IPS-15b (cell line): ENCODE data around the gene TBX1.

Experiments used
- H3K27me3 ChIP-seq: one replicate; pipeline ENCODE4 v1.6.1; 2013; ENCODE audit warnings: low read length; ENCODE audit not compliant: control insufficient read depth, insufficient read depth
- H3K36me3 ChIP-seq: one replicate; pipeline ENCODE4 v1.6.1; 2013; ENCODE audit warnings: low read length; ENCODE audit not compliant: control insufficient read depth, insufficient read depth
- H3K4me1 ChIP-seq: one replicate; pipeline ENCODE4 v1.6.1; 2013; ENCODE audit warnings: mild to moderate bottlenecking, low read length; ENCODE audit not compliant: control insufficient read depth, insufficient read depth
- H3K4me3 ChIP-seq: one replicate; pipeline ENCODE4 v1.5.1; 2013; ENCODE audit warnings: low read depth, low read length
- H3K9ac ChIP-seq: one replicate; pipeline ENCODE4 v1.6.1; 2013; ENCODE audit warnings: low read depth, mild to moderate bottlenecking, low read length
- H3K9me3 ChIP-seq: one replicate; pipeline ENCODE4 v1.6.1; 2013; ENCODE audit warnings: mild to moderate bottlenecking, low read length; ENCODE audit not compliant: control insufficient read depth, insufficient read depth

The TBX1 gene

DNA sequence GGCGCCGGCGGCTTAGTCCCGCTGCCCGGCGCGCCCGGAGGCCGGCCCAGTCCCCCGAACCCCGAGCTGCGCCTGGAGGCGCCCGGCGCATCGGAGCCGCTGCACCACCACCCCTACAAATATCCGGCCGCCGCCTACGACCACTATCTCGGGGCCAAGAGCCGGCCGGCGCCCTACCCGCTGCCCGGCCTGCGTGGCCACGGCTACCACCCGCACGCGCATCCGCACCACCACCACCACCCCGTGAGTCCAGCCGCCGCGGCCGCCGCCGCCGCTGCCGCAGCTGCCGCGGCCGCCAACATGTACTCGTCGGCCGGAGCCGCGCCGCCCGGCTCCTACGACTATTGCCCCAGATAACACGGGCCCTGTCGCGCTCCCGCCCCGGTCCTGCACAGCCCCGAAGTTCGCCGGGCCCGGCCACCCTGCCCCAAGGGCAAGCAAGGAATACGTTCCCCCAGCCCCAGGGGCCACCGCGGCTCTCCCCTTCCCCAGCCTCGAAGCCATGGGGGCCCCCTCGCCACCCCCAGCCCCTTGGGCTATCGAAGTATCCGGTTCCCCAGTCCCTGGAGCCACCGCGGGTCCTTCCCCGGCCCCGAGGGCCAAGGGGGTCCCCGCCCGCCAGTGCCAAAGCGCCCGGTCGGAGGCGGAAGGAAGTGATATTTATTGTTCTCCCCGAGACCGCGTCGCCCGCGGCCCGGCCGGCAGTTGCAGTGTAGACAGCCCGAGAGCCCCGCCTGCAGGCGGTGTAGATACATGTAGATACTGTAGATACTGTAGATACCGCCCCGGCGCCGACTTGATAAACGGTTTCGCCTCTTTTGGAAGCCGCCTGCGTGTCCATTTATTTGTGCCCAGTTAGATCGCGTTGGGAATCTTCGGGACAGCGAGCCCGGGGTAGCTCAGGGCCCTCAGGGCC, 6.2 kb downstream of the TBX1 start:
- Histone ChIP-seq H3K36me3 (peaks cover 2% of the 10 kb centered on the region), H3K27me3 (peaks cover 85% of the 10 kb centered on the region), H3K4me1 (peaks cover 5% of the 10 kb centered on the region), H3K9me3 (no peaks in the 10 kb centered on the region), H3K4me3 (peak overlapping the region; percentile 18), H3K9ac (no peak overlapping the region)

DNA sequence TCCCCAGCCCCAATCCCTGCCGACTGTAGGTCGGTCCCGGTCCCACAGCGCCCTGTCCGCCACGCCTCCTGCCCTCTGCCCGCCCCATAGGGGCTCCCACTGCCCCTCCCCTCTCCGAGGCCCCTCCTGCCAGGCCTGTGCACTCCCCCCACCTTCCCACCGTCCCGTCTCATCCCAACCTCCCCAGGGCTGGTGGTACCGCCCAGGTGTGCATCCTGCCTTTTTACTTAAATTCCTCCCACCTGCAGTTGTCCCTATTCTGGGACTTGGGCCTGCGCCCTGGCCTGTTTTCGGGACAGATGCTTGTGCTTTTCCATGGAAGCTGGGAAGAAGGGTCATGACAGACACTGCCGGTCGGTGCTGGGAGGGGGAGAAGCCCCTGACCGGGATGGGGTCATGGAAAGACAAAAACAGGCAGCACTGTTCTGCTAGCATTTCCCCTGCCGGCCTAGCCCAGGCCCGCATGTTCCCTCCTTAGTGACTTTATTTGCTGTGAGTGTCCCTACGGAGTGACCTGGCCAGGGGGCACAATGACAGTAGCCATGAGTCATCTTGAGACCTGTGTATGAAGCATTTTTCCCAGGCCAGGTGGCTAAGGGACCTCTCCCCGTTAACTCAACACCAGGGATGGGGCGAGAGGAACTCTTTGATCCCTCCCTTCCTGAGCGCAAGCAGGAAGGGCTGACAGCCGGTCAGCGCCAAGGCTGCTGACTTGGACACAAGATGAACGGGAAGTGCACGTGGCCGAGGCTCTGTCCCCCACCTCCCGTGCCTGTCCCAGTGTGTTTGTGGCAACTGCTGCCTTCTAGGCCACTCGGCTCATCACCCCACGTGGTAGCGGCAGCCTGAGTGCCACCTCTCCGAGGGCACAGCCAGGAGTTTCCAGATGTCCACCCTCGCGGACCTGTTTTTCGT, 7.1 kb downstream of the TBX1 start:
- H3K4me3 ChIP-seq = peak overlapping the region; percentile 35
- H3K4me1 ChIP-seq = peaks cover 5% of the 10 kb centered on the region
- H3K27me3 ChIP-seq = peaks cover 76% of the 10 kb centered on the region
- peaks cover 2% of the 10 kb centered on the region for H3K36me3 ChIP-seq
- H3K9me3 ChIP-seq = no peaks in the 10 kb centered on the region
- H3K9ac ChIP-seq = no peak overlapping the region

DNA sequence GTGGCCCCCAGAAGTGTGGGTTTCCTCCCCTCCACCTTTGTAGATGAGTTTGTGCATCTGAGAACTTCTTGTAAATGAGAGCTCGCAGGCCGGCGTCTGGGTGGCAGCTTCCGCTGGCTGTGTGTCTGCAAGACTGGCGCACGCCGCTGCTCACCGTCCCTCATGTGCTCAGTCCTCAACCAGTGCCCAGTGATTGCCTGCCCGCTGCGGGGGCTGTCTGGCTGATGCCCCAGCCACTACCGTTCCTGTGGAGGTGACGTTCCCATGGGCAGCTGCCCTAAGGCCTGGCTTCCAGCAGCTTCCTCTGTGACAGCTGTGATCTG, 8.8 kb downstream of the TBX1 start:
- Histone ChIP-seq H3K4me3 (no peak overlapping the region), H3K4me1 (peaks cover 5% of the 10 kb centered on the region), H3K36me3 (peaks cover 4% of the 10 kb centered on the region), H3K27me3 (peaks cover 59% of the 10 kb centered on the region), H3K9ac (no peak overlapping the region), H3K9me3 (no peaks in the 10 kb centered on the region)

DNA sequence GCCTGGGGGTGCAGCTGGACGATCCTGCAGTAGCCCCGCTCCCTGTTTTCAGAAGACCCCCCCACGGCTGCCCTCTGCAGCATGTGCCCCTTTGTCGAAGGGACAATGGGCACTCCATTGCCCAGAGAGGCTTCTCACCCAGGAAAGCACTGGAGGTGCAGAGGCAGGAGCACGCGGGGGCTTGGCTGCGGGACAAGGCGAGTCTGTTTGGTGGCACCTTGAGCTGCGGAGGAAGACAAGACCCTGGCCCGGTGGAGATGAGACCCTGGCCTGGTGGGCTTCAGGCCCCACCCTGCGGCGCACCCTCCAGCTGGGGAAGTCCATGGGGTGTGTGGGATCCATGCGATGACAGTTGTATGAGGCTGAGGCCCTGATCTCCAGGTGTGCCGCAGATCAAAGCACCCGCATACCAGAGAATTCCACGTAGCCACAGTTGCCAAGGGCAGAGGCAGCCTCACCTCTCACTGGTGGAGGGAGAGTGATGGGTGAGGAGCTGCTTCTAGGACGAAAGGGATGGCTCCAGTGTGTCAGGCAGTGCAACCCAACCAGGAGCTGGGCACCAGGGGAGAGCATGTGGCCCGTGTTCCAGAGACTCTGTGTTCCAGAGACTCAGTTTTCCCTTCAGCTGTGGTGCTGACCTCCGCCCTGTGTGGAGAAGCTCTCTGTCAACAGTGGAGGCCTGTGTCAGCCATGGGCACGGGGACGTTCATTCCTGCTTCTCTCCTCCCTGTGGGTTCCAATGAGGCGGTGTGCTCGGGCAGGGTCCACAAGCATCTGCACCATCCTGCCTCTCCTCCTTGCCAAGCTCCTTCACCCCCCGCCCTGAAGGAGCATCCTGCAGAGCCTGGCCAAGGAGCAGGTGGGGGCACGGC, 10.0 kb downstream of the TBX1 start:
- H3K27me3 ChIP-seq = peaks cover 47% of the 10 kb centered on the region
- peaks cover 2% of the 10 kb centered on the region for H3K36me3 ChIP-seq
- H3K9ac ChIP-seq = no peak overlapping the region
- no peak overlapping the region for H3K4me3 ChIP-seq
- no peaks in the 10 kb centered on the region for H3K9me3 ChIP-seq
- H3K4me1 ChIP-seq = no peaks in the 10 kb centered on the region

DNA sequence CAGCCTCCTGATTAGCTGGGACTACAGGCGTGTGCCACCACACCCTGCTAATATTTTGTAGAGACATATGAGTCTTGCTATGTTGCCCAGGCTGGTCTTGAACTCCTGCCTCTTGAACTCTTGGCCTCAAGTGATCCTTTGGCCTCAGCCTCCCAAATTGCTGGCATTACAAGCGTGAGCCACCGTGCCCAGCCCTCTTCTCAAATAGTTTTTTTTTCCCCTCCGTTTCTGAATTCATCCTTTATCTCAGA, 11.8 kb downstream of the TBX1 start:
- peaks cover 2% of the 10 kb centered on the region for H3K36me3 ChIP-seq
- no peak overlapping the region for H3K9ac ChIP-seq
- no peaks in the 10 kb centered on the region for H3K4me1 ChIP-seq
- H3K4me3 ChIP-seq = no peak overlapping the region
- H3K27me3 ChIP-seq = peaks cover 31% of the 10 kb centered on the region
- H3K9me3 ChIP-seq = no peaks in the 10 kb centered on the region

DNA sequence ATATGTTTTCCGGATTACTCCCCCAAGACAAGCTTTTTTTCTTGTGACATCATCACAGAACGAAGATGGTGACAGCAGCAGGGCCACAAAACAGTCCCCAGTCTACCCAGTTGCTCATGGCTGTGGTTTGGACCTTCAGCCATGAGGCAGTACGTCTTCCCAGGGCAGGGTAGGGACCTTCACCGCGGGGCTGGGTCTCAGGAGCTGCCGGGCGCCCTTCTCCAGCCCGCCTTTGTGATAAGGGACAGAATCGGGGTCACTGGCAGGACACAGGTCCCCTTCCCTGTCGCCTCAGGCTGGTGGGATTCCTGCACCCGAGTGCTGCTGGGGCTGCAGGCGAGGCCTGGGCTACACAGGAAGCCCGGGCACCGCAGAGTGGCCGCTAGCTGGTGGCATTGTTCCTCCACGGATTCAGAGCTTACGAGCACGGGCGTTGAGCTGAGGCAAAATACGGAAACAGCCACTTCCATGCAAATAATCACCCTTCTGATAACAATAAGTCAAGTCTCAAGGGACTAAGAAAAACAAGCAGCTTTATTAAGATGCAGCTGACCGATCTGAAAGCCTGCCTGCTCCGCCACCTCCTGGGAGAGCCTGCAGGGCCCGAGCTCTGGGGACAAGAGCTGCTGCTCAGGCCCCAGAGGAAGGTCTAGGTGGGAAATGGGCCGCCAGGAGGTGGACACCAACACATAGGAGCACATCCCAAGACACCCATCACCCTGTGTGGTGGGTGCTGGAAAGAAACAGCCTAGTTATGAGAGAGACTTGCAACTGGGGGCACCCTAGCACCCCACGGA, 12.3 kb downstream of the TBX1 start:
- Histone ChIP-seq H3K9ac (no peak overlapping the region), H3K4me3 (no peak overlapping the region), H3K9me3 (no peaks in the 10 kb centered on the region), H3K36me3 (peaks cover 2% of the 10 kb centered on the region), H3K4me1 (no peaks in the 10 kb centered on the region), H3K27me3 (peaks cover 26% of the 10 kb centered on the region)

DNA sequence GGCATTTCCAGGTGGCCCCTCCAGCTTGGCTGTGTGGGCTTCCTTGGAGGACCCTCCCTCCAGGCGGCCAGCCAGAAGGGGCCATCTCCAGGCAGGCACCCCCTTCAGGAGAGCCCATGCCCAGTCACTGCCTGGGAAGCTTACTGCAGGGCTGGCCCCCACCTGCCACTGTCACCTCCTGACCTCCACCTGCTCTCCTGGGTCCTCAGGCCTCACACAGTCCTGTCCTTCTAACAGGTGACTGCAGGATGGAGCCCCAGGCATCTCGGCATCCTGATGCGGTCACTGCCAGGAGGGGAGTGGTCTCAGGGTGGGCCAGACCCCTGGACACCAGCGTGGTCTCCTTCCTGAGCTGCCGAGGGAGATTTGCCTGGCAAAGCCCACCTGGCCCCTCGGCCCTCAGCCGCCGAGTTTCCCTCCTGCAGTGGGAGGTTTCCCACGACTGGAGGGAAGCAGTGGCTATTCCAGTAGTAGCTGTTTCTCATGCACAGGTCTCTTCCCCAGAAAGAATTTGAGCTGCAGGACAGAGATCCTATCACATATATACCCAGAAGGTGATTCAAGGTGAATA, 13.0 kb downstream of the TBX1 start:
- H3K36me3 ChIP-seq = peaks cover 2% of the 10 kb centered on the region
- H3K4me1 ChIP-seq = no peaks in the 10 kb centered on the region
- H3K27me3 ChIP-seq = peaks cover 19% of the 10 kb centered on the region
- H3K9ac ChIP-seq = no peak overlapping the region
- no peaks in the 10 kb centered on the region for H3K9me3 ChIP-seq
- H3K4me3 ChIP-seq = no peak overlapping the region

DNA sequence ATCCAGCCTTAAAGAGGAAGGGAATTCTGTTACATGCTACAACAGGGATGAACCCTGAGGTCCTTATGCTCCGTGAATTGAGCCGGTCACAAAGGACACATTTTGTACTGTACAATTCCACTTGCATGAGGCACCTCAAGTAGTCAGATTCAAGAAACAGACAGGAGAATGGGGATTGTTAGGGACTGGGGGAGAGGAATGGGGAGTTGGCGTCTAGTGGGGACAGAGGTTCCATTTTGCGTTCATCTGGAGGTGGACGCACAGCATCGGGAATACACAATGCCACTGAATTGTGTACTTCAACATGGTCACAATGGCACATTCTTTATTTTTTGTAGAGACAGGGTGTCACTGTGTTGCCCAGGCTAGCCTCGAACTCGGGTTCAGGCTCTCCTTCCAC, 14.1 kb downstream of the TBX1 start:
- no peak overlapping the region for H3K4me3 ChIP-seq
- no peak overlapping the region for H3K9ac ChIP-seq
- peaks cover 2% of the 10 kb centered on the region for H3K36me3 ChIP-seq
- peaks cover 10% of the 10 kb centered on the region for H3K27me3 ChIP-seq
- H3K4me1 ChIP-seq = no peaks in the 10 kb centered on the region
- H3K9me3 ChIP-seq = no peaks in the 10 kb centered on the region

DNA sequence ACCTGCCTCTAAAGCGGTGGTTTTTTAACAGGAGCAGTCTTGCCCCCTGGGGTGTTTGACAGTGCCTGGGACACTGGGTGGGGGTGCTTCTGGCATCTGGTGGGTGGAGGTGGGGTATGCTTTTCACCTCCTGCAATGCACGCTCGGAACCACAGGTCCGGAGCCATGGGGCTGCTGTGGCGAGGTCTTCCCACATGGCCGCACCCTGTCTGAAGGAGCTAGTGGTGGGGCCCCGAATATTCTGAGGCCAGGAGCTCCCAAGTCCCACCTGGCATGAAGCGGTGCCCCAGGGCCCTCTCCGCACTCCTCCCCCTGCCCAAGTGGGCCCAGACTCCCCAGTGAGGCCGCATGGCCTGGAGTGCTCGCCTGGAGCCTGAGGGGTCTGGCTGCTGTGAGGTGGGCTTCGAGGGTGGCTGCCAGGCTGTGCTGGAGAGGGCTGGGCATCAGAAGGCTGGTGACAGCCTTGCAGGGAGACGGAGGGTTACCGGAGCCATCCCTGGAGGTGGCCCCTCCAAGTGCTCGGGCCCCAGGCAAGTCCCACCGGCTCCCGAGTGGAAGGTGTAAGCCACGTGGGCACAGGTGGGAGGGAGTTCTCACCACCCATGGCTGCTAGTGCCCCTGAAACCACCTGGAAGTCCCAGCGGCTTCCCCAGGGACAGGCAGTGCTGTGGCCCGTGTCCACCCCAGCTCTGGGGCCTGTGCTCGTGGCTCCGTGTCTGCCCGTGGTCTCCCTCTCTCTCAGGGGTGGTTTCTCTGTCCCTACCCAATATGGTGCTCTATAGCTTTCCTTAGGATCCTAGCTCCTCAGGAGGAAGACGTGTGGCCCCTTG, 15.1 kb downstream of the TBX1 start:
- Histone ChIP-seq H3K27me3 (no peaks in the 10 kb centered on the region), H3K9ac (no peak overlapping the region), H3K9me3 (no peaks in the 10 kb centered on the region), H3K4me1 (no peaks in the 10 kb centered on the region), H3K36me3 (peaks cover 2% of the 10 kb centered on the region), H3K4me3 (no peak overlapping the region)

DNA sequence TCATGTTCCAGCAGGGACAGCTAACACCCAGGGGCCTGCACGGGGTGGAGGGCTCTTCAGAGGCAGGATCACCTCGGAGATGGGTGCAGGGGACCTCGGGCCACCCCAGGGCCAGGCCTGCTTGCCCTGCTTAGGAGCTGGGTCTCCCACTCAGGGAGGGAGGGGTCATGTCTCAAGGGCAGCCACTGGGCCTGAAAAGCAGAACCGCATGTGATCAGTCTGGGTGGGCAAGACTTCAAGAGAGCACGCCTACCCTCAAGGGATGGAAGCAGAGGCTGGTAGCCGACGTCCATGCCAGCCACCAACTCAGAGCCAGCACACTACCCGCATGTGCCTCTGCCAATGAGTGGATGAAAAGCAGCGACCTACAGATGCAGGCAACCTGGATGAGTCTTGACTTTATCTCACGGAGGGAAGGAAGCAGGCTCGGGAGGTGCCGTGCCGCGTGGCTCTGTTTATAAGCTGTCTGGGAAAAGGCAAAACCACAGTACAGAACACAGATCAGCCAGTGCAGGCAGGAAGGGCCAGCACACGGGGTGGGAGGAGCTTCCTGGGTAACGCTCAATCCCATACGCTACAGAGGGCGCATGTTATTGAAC, 16.0 kb downstream of the TBX1 start:
- no peaks in the 10 kb centered on the region for H3K4me1 ChIP-seq
- H3K4me3 ChIP-seq = no peak overlapping the region
- no peak overlapping the region for H3K9ac ChIP-seq
- H3K9me3 ChIP-seq = no peaks in the 10 kb centered on the region
- H3K36me3 ChIP-seq = peaks cover 2% of the 10 kb centered on the region
- no peaks in the 10 kb centered on the region for H3K27me3 ChIP-seq
